HFFc6 (cell line): ENCODE measurements around the gene RPS23. TPM values are rescaled to one million over a fixed set of nuclear protein-coding genes. Genes with fewer than 3 reads are reported as not detected.
"Not testable (repeated sequence)": the region's sequence is repeated elsewhere in the genome, so short reads cannot be mapped to it uniquely, and the experiment has no call there.

Source experiments
- DNase-seq: peaks from one replicate; pipeline ENCODE4 v3.0.0-alpha.2; 2018
- H3K27ac Mint-ChIP-seq: 2 replicates; pipeline ENCODE4 v1.8.0; 2020; ENCODE audit warnings: mild to moderate bottlenecking, mixed read lengths
- H3K27me3 Mint-ChIP-seq: 2 replicates; pipeline ENCODE4 v1.8.0; 2021; ENCODE audit warnings: mild to moderate bottlenecking, moderate library complexity, mixed read lengths; ENCODE audit not compliant: insufficient read depth
- H3K36me3 Mint-ChIP-seq: 2 replicates; pipeline ENCODE4 v1.8.0; 2021; ENCODE audit warnings: low read depth, mixed read lengths
- H3K4me1 Mint-ChIP-seq: 2 replicates; pipeline ENCODE4 v1.8.0; 2020; ENCODE audit warnings: low read depth, mixed read lengths
- H3K4me3 Mint-ChIP-seq: 2 replicates; pipeline ENCODE4 v1.8.0; 2020; ENCODE audit warnings: mild to moderate bottlenecking, moderate library complexity, mixed read lengths
- H3K9me3 Mint-ChIP-seq: 2 replicates; pipeline ENCODE4 v1.8.0; 2020; ENCODE audit warnings: mild to moderate bottlenecking, mixed read lengths
- total RNA-seq, 6 experiments: library from RNA; stranded (reverse); fragmentation: NEBNext Ultra II Directional; extraction: Animal tissue kit (Norgen Biotek cat#: 25700); gene quantifications; 2 replicates in 1 of 6; 3 replicates in 5 of 6; pipeline ENCODE4 v1.2.3, GENCODE V29; 2021
- TF ChIP-seq, protein P1 (sequence below): fragments of 200-600 bp; sonication (generic); IDR thresholded peaks from 2 replicates; pipeline ENCODE4 v1.5.0; 2021; ENCODE audit warnings: antibody characterized with exemption, mild to moderate bottlenecking

Gene RPS23
- total RNA-seq, 6 experiments from 2014 or later, result 1,416 to 1,929 (median 1,647) TPM

DNA sequence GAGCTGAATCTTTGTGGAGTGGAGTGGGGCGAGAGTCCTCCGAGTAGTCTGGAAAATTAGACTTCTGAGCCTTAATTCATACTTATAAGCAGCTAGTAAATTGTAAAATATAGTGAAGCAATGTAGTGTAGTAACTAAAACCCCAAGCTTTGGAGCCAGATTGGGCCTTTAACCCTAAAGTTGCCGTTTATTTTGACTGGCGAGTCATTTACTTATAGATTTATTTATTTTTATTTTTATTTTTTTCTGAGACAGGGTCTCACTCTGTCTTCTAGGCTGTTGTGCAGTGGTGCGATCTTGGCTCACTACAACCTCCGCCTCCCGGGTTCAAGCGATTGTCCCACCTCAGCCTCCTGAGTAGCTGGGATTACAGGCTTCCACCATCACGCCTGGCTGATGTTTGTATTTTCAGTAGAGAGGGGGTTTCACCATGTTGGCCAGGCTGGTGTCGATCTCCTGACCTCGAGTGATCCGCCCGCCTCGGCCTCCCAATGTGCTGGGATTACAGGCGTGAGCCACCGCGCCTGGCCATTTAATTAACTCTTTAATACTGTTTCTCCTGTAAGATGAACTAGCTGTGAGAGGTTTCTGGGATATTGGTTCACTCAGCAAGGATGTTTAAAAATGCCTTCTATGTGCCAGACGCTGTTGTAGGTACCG, 687 bp upstream of the RPS23 start:
- peak overlapping the region; percentile 99 for H3K27ac Mint-ChIP-seq
- peaks cover 44% of the 10 kb centered on the region for H3K36me3 Mint-ChIP-seq
- H3K9me3 Mint-ChIP-seq, result no peaks in the 10 kb centered on the region
- peaks cover 27% of the 10 kb centered on the region for H3K4me1 Mint-ChIP-seq
- H3K4me3 Mint-ChIP-seq, result peak overlapping the region; percentile 98
- TF ChIP-seq, protein P1, sequence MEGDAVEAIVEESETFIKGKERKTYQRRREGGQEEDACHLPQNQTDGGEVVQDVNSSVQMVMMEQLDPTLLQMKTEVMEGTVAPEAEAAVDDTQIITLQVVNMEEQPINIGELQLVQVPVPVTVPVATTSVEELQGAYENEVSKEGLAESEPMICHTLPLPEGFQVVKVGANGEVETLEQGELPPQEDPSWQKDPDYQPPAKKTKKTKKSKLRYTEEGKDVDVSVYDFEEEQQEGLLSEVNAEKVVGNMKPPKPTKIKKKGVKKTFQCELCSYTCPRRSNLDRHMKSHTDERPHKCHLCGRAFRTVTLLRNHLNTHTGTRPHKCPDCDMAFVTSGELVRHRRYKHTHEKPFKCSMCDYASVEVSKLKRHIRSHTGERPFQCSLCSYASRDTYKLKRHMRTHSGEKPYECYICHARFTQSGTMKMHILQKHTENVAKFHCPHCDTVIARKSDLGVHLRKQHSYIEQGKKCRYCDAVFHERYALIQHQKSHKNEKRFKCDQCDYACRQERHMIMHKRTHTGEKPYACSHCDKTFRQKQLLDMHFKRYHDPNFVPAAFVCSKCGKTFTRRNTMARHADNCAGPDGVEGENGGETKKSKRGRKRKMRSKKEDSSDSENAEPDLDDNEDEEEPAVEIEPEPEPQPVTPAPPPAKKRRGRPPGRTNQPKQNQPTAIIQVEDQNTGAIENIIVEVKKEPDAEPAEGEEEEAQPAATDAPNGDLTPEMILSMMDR, result no peak
- DNase-seq, result no peak
- H3K27me3 Mint-ChIP-seq, result peaks cover 5% of the 10 kb centered on the region

DNA sequence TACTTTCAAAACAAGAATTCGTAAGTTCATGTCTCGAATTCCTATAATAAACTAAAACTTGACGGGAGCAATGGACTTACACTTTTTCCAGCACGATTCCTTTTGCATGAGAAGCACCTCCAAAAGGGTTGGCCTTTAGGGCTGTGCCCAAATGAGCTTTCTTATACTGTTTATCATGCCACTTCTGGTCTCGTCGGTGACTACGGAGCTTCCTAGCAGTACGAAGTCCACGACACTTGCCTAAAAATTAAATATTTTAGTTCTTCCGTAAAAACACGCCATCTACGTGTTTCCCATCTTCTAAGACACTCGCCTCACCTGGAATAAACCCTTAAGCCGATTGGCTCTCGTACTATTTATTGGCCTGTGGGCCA, 554 bp downstream of the RPS23 start:
- Mint-ChIP-seq H3K4me3 (peak overlapping the region; percentile 98), H3K9me3 (no peaks in the 10 kb centered on the region), H3K36me3 (peaks cover 45% of the 10 kb centered on the region), H3K27ac (peak overlapping the region; percentile 99), H3K27me3 (peaks cover 5% of the 10 kb centered on the region), H3K4me1 (peaks cover 27% of the 10 kb centered on the region)
- no peak for DNase-seq
- TF ChIP-seq, protein P1, result no peak

DNA sequence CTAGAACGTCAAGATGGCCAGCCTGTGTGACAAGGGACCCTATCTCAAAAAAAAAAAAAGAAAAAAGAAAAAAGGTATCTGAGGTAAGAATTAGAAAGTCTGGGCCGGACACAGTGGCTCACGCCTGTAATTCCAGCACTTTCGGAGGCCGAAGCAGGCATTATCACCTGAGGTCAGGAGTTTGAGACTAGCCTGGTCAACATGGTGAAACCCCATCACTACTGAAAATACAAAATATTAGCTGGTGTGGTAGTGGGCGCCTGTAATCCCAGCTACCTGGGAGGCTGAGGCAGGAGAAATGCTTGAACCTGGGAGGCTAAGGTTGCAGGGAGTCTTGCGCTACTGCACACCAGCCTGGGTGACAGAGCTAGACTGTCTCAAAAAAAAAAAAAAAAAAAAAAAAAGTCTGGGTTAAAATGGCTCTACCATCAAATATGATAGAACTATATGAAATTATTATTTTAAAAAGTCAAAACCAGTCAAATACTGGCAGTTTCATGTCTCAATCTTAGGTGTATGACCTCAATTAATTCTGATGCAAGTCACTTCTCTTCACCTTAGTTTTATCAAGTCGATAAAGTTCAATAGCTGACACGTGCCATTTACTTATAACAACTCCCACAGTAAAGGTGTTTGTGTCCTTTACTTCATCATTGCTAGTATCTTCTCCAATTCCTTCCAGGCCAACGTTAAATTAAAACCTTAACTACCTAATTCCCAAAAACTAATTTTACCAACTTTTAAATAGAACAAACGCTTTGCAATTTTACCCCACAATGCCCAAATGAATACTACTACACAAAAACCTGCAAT, 1.1 kb downstream of the RPS23 start:
- H3K9me3 Mint-ChIP-seq, result no peaks in the 10 kb centered on the region
- peak overlapping the region; percentile 98 for H3K4me3 Mint-ChIP-seq
- peaks cover 5% of the 10 kb centered on the region for H3K27me3 Mint-ChIP-seq
- TF ChIP-seq, protein P1, result no peak
- no peak for DNase-seq
- H3K4me1 Mint-ChIP-seq, result peaks cover 27% of the 10 kb centered on the region
- H3K36me3 Mint-ChIP-seq, result peaks cover 45% of the 10 kb centered on the region
- peak overlapping the region; percentile 99 for H3K27ac Mint-ChIP-seq

DNA sequence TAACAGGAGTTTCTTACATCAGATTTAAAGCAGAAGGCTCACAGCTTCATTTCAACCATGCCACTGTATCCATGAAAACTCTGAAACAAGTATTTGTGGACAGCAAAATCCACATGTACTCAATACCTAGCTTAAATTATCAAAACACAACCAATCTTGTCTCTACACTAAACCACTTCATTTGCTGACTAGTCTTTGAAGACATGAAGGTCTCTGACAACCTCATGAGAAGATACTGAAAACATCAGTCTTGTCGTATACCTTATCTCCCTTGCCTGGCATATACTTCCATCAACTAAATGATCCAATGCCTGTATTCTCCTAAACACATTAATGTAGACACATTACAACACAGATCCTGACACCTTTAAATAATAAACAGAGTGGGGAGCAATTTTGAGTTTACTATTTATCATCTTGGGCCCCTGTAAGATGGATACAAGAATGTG, 2.9 kb downstream of the RPS23 start:
- Mint-ChIP-seq H3K9me3 (no peaks in the 10 kb centered on the region), H3K36me3 (peaks cover 45% of the 10 kb centered on the region), H3K4me3 (peak overlapping the region; percentile 1; the same call in 1 of the 2 replicates), H3K27me3 (peaks cover 5% of the 10 kb centered on the region), H3K27ac (peak overlapping the region; percentile 51), H3K4me1 (peaks cover 27% of the 10 kb centered on the region)
- TF ChIP-seq, protein P1, result no peak
- no peak for DNase-seq

DNA sequence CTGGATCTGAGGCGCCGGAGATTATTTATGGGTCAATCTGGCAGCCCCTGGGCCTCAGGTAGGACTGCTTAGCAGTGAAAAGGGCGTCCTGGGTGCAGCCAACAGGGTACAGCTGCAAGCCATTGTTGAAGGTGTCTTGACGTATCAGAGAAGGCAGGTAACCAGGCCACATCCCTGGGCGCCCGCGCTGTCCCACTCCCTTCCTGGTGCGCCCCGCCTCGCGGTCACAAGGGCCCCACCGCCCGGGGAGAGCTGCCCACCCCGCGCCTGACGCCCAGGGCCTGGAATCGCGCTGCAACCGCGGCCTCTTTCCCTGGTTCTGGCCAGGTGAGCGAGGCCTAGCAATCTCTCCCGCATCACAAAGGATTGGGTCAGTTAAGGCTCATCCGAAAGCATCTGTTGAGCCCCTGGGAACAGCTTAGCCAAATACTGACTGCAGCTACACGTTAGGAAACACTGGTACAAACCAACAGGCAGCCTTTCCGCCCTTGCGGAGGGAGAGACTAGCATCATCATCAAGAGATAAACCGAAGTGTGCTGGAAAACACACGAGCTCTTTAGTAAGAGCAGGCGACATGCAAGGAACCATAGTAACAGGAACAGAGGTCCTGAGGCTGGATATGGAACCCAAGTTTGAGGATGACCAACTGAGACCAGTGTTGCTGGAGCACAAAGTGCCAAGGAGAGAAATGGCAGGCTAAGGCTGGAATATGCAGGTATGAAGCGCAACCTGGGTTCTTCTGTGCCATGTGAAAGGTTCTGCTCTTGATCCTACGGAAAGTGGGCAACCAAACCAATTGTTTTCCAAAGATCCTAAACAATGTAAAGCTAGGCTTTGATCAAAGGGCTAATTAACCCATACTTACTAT, 3.6 kb downstream of the RPS23 start:
- H3K27me3 Mint-ChIP-seq, result peaks cover 5% of the 10 kb centered on the region
- H3K27ac Mint-ChIP-seq, result peak overlapping the region; percentile 68
- H3K4me3 Mint-ChIP-seq, result no peak overlapping the region
- H3K36me3 Mint-ChIP-seq, result peaks cover 45% of the 10 kb centered on the region
- TF ChIP-seq, protein P1, result no peak
- no peak for DNase-seq
- no peaks in the 10 kb centered on the region for H3K9me3 Mint-ChIP-seq
- peaks cover 22% of the 10 kb centered on the region for H3K4me1 Mint-ChIP-seq

DNA sequence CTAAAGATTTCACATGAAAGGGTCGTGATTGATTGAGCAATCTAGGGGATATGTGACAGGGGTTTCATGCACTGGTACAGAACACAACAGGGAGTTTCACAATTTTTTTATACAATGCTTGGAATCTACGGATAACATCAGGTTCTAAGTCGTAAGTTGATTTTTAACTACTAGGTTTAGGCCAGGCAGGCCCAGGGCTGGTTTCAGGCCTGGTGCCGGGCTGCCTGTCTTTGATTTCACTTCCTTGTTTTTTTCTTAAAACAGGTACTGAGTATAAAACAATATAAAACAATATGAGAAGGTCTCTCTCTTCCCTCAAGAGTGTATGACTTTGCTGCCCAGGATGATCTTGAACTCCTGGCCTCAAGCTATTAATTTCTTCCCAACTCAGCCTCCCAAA, 4.7 kb downstream of the RPS23 start:
- H3K9me3 Mint-ChIP-seq, DNase-seq, H3K27me3 Mint-ChIP-seq, H3K4me3 Mint-ChIP-seq: not testable (repeated sequence)
- peaks cover 48% of the 10 kb centered on the region for H3K36me3 Mint-ChIP-seq
- peaks cover 14% of the 10 kb centered on the region for H3K4me1 Mint-ChIP-seq
- peak overlapping the region; percentile 49 for H3K27ac Mint-ChIP-seq

DNA sequence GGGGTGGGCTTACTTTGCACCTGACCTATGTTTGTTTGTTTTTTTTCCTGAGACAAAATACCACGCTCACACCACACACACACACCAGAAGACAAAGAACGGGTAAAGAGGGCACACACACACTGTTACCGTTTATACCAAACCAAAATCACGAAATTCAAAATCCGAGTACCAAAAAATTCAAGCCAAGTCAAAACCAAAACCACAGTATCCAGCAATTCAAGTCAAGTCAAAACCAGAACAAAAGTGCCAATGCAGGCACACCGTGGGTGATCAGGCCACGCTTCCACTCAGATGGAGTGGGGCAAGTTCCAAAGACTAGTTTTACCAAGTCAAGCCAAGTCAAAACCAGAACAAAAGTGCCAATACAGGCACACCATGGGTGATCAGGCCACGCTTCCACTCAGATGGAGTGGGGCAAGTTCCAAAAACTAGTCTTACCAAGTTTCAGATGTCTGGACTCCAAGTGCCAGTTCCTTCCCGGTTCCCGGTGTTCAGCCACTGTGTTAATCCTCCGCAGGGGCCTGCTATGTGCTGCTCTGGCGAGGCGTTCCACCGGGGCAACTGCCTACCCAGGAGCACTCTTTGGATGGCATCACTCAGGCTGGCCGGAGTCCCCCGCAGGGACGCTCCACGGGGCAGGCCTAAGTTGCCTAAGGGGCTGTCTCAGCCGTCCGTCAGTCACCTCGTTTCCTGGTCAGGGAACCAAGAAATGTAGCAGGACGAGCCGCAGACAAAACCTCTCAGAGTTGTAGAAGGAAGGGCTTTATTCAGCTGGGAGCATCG, 5.4 kb downstream of the RPS23 start:
- H3K4me1 Mint-ChIP-seq, result peaks cover 12% of the 10 kb centered on the region
- H3K36me3 Mint-ChIP-seq, result peaks cover 45% of the 10 kb centered on the region
- not testable (repeated sequence) for H3K9me3 Mint-ChIP-seq, DNase-seq, H3K27me3 Mint-ChIP-seq, H3K4me3 Mint-ChIP-seq
- peak overlapping the region; percentile 49 for H3K27ac Mint-ChIP-seq
